KBM-7 (cell line): ENCODE measurements around the gene TRIO.

Experiments used
- DNase-seq: peaks from one replicate; pipeline ENCODE4 v3.0.0-alpha.2; 2015
- in situ Hi-C: fragments of 300-500 bp; cut with MboI; formaldehyde crosslinking; loops from 2 replicates; pipeline ENCODE4 v1.14.3; 2020; ENCODE audit warnings: low sequenced_read_pairs, low pct_unique_long_range_greater_than_20kb, mixed read lengths

TRIO gene

DNA sequence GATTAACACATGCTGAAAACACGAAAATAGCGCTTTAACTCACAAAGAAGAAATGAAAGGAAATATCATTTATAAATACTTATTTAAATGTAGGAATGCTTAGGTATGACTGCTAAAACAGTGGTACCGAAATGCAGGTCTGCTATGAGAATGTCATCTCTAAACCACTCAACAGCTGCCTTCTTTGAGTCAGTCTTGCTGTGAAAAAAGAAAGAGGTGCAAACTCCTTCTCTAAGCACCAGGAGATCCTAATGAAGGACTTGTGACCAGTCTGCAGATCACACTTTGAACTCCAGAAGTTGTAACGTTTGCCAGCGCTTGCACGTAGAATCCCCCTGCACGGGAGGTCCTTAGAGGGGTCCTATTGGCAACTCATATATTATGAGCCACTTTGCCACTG lies 86.6 kb downstream of the TRIO start:
- DNase-seq, result no peak
- in situ Hi-C loops, result no loop called here

- DNase-seq, result no peak
- in situ Hi-C loops, result no loop called here
Observed at GRCh38 chr5:14231156-14231555, 88.0 kb downstream of the TRIO start.

DNA sequence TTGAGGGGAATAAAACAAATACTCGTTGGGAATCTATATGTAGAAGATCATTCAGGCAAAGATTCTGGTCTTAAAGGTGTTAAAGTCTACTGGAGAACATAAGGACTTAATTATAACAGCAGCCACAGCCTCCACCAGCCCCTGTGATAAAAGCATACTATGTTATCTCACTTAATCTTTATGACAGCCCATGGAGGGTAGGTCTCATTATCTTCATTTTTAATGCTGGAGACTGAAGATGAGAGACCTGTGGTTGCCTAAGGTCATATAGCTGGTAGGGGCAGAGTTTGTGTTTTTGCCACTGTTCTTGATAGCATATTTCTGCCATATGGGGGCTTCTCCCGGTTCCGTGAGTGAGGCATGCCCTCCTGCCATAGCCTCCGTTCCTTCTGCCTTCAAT lies 88.7 kb downstream of the TRIO start:
- DNase-seq, result no peak
- in situ Hi-C loops, result no loop called here

DNA sequence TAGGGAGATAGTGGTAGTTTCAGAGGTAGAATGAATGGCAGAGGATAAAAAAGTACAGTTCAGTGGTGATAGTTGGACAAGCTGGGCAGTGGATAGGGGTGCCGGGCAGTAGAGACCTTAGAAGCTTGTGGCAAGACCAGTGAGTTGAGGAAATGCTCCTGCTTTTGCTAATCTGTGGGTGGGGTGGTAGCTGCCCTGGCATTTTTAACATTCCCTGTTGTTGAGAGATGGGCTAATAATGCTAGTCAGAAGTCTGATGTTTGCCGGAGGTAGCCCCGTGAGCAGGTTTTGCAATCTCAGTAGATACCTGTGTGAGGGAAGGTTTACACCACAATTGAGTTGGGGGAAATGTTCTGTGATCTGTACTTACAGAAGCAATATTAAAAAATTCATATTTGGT lies 91.1 kb downstream of the TRIO start:
- in situ Hi-C loops, result no loop called here

DNA sequence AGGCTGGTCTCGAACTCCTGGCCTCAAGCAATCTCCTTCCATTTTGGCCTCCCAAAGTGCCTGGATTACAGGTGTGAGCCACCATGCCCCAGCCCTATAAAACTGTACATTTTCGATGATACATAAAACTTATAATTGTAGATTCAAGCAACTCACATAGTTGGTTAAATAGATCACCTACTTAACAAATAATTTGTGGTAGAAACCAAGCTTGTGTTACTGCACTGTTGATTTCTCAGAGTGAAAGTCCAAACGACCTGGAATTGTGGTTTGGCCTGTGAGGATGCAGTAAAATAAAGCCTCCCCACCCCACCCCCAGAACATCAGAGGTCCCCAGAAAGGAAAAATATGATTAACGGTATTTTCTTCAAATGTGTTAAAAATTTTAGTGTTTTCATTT lies 92.7 kb downstream of the TRIO start:
- in situ Hi-C loops, result no loop called here
- no peak for DNase-seq

More for the DNA sequence above, 91.1 kb downstream of the TRIO start:
- no peak for DNase-seq

DNA sequence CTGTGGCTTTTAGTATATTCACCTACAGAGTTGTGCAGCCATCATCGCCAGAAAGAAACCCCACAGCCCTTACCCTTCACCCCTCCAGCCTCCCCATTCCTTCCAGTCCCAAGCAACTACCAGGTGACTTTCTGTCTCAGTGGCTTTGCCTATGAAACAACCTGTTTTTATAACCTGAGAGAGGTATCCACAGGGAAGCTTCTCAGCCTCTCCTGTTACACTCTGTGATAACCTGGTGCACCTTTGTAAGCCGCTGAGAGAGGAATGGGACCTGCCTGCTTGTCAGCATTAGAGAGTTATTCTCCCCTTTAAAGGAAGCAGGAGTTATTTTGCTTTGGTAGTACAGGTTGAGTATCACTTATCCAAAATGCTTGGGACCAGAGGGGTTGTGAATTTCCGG lies 93.6 kb downstream of the TRIO start:
- in situ Hi-C loops, result no loop called here
- no peak for DNase-seq

GRCh38 chr5:14237317-14238086 lies 94.4 kb downstream of the TRIO start:
- in situ Hi-C loops, result no loop called here

DNA sequence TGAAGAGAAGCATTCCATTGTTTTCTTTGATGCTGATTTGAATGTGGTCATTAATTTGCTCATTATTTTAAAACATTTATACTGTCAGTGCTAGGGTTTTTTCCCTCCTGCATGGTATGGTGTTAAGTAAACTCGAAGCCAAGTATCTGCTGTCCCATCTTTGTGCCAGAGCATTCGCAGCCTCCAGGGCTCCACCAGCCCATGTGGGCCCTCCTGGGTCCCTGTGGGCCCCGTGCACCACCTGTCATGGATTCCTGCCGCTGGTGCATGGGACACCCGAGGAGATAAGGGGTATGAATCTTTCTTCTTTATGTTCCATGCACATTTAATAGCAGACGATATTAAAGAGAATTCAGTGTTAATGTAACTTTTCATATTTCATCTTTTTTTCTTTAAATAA lies 95.1 kb downstream of the TRIO start:
- in situ Hi-C loops, result no loop called here
- no peak for DNase-seq

More at GRCh38 chr5:14237317-14238086, 94.4 kb downstream of the TRIO start:
- no peak for DNase-seq

- in situ Hi-C loops, result no loop called here
- no peak for DNase-seq
Observed at GRCh38 chr5:14239404-14239803, 96.3 kb downstream of the TRIO start.

DNA sequence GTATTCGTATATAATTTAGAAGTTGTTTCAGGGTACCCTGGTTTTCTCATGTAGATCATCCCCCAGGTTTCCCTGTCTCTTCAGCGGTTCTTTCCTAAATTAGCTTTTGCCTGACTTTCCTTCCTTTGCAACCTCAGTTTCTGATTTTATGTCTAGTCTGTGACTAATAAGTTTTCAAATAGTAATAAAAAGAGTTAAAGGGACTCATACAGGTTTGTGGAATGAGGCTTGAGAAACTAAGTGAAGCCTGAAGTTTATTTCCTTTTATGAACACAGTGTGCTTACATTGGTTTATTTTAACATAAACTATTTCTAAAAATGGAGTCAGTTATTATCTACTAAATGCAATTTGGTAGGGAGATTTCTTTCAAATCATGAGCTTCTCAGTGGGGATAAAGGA lies 96.8 kb downstream of the TRIO start:
- DNase-seq, result no peak
- in situ Hi-C loops, result no loop called here

- in situ Hi-C loops, result no loop called here
Observed at GRCh38 chr5:14240359-14240758, 97.2 kb downstream of the TRIO start.

DNA sequence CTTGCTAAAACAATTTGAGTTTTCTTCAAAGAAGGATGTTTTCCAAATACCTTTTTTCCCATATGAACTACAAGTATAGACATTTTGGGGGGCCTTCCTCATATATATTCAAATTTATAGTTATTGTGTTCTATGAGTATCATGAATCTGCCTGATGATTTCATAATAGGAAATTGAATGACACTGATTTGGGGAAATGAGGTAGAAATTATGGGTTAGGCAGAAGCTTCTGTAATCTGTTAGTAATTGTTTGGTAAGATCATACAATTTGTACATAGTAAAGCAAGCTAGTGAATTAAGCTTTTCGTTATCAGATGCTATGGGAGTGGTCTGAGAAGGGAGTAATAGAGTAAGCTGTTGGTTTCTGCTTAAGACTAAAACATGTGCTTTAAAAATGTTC lies 98.0 kb downstream of the TRIO start:
- DNase-seq, result no peak

More at GRCh38 chr5:14240359-14240758, 97.2 kb downstream of the TRIO start:
- no peak for DNase-seq

GRCh38 chr5:14242447-14242846 lies 99.3 kb downstream of the TRIO start:
- DNase-seq, result no peak
- in situ Hi-C loops, result no loop called here

More for the DNA sequence above, 98.0 kb downstream of the TRIO start:
- in situ Hi-C loops, result no loop called here

DNA sequence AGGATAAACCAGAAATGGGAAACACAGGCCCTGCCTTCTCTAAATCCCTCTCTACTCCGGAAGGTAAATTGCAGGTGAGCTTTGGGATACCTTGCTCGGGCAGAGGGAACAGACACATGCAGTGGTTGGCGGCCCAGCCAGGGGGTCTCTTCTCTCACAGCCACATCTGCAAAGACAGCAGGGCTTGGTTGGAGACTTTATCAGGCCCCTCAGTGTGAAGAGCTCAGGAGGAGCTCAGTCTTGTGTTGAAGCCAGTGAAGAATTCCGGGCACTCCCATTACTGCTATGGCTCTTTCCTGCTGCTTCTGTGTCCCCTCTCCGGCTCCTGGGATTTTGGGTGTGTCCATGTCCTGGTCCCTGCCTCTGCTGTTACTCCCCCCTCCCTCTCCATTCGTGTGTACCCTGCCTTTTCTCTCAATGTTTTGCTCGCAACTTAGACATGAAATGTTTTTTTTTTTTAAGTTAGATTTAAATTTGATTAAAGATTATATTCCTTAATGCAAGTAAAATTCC lies 99.8 kb downstream of the TRIO start:
- no peak for DNase-seq

GRCh38 chr5:14243766-14244165 lies 100.6 kb downstream of the TRIO start:
- in situ Hi-C loops, result no loop called here
- no peak for DNase-seq

More for the DNA sequence above, 99.8 kb downstream of the TRIO start:
- in situ Hi-C loops, result no loop called here

GRCh38 chr5:14244721-14245120 lies 101.6 kb downstream of the TRIO start:
- DNase-seq, result no peak
- in situ Hi-C loops, result no loop called here

DNA sequence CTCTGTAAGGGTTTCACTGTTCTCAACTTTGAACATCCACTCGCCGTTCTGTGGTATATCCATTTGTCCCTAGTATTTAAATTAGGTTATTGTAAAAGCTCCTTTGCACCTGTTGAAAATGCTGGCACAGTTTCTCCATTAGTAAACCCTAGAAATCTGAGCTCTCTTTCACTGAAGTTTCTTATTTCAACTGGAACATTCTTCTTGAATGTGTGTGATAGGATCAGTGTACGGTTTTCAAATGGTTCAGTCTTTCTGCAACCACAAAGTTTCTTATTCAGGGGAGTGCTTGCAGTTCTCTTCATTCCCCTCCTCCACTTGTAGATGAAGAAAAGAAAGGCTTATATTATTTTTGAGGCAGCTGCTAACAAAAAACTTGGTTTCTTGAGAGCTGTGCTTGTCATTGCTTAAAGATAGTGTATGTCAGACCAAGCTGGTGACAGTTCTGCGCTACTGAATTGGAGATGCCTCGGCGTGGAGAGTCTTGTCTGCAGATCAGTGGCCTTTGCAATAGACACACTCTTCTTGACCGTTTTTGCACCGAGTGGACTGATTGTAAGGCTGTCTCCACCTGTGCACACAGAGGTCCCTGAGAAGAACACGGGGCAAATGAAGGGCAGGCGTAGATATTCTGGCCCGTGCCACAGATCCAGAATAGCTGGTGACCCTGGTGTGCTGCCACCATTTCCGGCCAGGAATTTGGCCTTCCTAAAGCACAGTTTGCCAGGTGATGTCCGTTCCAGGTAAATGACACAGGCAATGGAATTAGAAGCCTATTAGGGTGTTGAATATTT lies 102.2 kb downstream of the TRIO start:
- DNase-seq, result no peak
- in situ Hi-C loops, result no loop called here

GRCh38 chr5:14246350-14247053 lies 103.4 kb downstream of the TRIO start:
- in situ Hi-C loops, result no loop called here
- DNase-seq, result no peak

DNA sequence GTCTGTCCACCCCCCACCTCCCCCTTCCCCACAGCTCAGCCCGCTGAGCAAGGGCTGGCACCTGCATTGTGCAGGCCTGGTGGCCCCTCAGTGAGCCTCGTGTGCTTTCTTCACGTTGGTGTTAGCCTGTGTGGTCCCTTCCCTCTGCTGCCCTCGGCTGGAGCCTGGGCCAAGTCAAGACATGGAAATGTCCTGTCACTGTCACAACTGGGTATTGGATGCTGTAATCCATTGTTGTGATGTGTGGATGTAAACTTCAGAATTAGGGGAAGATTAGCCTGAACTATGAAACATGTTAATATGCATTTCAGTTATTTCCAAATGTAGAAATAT lies 103.9 kb downstream of the TRIO start:
- in situ Hi-C loops, result no loop called here
- no peak for DNase-seq
